ENCODE measurements around the gene FGFRL1. TPM values are rescaled to one million over a fixed set of nuclear protein-coding genes. Genes with fewer than 3 reads are reported as not detected.

Gene FGFRL1
- polyA plus RNA-seq, 1 experiment, result 21.2 TPM

- POLR2A ChIA-PET, result no interaction called here
- no peak for DNase-seq (ENCODE audit: low read depth)
- no peak overlapping the region for H3K4me3 ChIP-seq (ENCODE audit: low read depth, low read length)
- TF ChIP-seq, protein P1, sequence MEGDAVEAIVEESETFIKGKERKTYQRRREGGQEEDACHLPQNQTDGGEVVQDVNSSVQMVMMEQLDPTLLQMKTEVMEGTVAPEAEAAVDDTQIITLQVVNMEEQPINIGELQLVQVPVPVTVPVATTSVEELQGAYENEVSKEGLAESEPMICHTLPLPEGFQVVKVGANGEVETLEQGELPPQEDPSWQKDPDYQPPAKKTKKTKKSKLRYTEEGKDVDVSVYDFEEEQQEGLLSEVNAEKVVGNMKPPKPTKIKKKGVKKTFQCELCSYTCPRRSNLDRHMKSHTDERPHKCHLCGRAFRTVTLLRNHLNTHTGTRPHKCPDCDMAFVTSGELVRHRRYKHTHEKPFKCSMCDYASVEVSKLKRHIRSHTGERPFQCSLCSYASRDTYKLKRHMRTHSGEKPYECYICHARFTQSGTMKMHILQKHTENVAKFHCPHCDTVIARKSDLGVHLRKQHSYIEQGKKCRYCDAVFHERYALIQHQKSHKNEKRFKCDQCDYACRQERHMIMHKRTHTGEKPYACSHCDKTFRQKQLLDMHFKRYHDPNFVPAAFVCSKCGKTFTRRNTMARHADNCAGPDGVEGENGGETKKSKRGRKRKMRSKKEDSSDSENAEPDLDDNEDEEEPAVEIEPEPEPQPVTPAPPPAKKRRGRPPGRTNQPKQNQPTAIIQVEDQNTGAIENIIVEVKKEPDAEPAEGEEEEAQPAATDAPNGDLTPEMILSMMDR (IDR thresholded peaks at IDR 0.05; ENCODE audit: insufficient read depth, low read depth, low read length), result no peak
- CTCF ChIA-PET, result no interaction called here
- no peaks in the 10 kb centered on the region for H3K27me3 ChIP-seq (ENCODE audit: control insufficient read depth, insufficient read depth, low read length)
- peaks cover 7% of the 10 kb centered on the region for H3K36me3 ChIP-seq (ENCODE audit: control insufficient read depth, insufficient read depth, low read length)
Measured at GRCh38 chr4:1030031-1030430, 18.6 kb downstream of the FGFRL1 start.

DNA sequence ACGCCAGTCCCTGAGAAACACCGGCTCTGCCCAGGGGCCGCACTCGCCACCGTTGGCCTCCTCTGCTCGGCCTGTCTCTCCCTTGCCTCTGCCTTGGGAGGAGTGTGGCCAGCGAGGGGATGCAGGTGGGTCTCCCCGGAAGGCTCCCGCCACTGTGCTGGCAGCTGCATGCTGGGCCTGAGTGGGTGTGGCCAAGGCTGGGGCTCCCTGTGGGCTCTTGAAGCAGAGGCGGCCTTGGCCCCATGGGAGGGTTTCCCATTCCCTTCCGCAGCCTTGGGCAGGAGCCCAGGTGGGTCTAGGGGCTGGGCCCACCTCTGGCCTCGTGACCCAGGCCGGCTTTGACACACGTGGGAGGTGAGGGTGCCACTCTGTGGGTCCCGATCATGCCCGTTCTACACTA, 19.1 kb downstream of the FGFRL1 start:
- POLR2A ChIA-PET, result no interaction called here
- CTCF ChIA-PET, result no interaction called here
- DNase-seq (ENCODE audit: low read depth), result no peak

GRCh38 chr4:1031346-1031745, 19.9 kb downstream of the FGFRL1 start:
- H3K4me3 ChIP-seq (ENCODE audit: low read depth, low read length), result no peak overlapping the region
- no peaks in the 10 kb centered on the region for H3K36me3 ChIP-seq (ENCODE audit: control insufficient read depth, insufficient read depth, low read length)
- DNase-seq (ENCODE audit: low read depth), result no peak
- TF ChIP-seq, protein P1 (IDR thresholded peaks at IDR 0.05; ENCODE audit: insufficient read depth, low read depth, low read length), result no peak
- POLR2A ChIA-PET, result no interaction called here
- CTCF ChIA-PET, result no interaction called here
- H3K27me3 ChIP-seq (ENCODE audit: control insufficient read depth, insufficient read depth, low read length), result no peaks in the 10 kb centered on the region

More for the DNA sequence above, 19.1 kb downstream of the FGFRL1 start:
- TF ChIP-seq, protein P1 (IDR thresholded peaks at IDR 0.05; ENCODE audit: insufficient read depth, low read depth, low read length), result no peak
- H3K36me3 ChIP-seq (ENCODE audit: control insufficient read depth, insufficient read depth, low read length), result peaks cover 2% of the 10 kb centered on the region
- H3K4me3 ChIP-seq (ENCODE audit: low read depth, low read length), result no peak overlapping the region
- no peaks in the 10 kb centered on the region for H3K27me3 ChIP-seq (ENCODE audit: control insufficient read depth, insufficient read depth, low read length)

DNA sequence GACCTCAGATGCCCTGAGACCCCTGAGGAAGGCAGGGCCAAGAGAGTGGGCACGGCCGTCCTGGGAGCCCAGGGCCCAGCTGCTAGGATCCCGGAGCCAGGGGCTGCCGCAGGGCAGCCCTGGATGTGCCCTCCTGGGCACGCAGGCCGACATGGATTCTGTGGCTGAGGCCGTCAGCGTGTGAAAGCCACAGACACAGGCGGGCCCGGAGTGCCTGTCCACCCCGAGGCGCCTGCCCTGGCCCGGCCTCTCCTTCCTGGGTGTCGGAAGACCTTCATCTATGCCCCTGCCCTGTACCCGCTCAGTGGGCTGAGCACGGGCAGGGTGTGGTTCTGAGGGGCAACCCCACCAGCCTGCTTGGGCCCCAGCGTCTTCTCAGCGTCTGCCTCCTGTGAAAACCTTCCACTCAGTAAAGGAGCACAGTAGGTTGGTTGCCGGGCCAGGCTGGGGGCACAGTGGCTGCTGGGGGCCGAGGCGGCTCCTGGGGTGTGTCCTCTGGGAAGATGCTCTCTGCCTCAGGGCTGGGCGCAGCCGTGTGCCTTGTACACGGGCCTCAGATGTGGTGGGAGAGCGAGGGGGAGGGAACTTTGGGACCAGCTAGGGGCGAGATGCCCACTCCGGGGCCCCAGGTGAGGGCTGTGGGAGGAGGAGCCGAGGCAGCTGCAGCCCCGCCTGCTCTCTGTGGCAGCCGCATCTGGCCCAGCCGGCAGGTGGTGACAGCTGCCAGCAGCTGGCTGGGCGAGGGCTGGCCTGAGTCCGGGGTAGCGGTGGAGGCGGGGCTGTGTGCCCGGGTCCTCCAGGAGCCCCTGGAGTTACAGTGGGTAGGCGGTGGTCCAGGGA, 20.8 kb downstream of the FGFRL1 start:
- H3K4me3 ChIP-seq (ENCODE audit: low read depth, low read length), result no peak overlapping the region
- ChIA-PET CTCF (interaction anchor here (0.7 kb wide), 1 partner anchor 236 kb away, joined by 3 read pairs; no protein-coding TSS in a partner anchor), POLR2A (no interaction called here)

DNA sequence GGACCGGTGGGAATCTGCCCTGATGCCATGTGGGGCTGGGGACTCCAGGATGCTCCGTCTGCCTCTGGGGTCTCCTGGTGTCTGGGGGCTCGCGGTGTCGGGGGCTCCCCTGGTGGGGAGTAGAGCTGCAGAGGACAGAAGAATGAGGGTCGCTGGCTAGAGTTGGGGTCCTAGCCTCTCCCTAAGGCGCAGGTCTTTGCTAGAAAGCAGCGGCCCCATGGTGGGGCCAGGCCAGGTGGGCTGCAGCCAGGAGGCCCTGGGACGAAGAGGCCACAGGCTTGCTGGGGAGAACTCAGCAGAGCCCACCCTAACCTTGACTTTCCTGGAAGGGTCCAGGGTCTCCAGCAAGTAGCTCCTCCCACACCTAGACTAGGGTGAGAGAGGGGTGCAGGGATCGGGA, 21.4 kb downstream of the FGFRL1 start:
- TF ChIP-seq, protein P1 (IDR thresholded peaks at IDR 0.05; ENCODE audit: insufficient read depth, low read depth, low read length), result no peak
- CTCF ChIA-PET, result no interaction called here
- H3K36me3 ChIP-seq (ENCODE audit: control insufficient read depth, insufficient read depth, low read length), result no peaks in the 10 kb centered on the region

More for the DNA sequence above, 20.8 kb downstream of the FGFRL1 start:
- H3K36me3 ChIP-seq (ENCODE audit: control insufficient read depth, insufficient read depth, low read length), result no peaks in the 10 kb centered on the region
- TF ChIP-seq, protein P1 (IDR thresholded peaks at IDR 0.05; ENCODE audit: insufficient read depth, low read depth, low read length), result no peak
- no peak for DNase-seq (ENCODE audit: low read depth)
- H3K27me3 ChIP-seq (ENCODE audit: control insufficient read depth, insufficient read depth, low read length), result no peaks in the 10 kb centered on the region

More for the DNA sequence above, 21.4 kb downstream of the FGFRL1 start:
- no peak for DNase-seq (ENCODE audit: low read depth)
- Histone ChIP-seq H3K4me3 (ENCODE audit: low read depth, low read length) (no peak overlapping the region), H3K27me3 (ENCODE audit: control insufficient read depth, insufficient read depth, low read length) (no peaks in the 10 kb centered on the region)
- POLR2A ChIA-PET, result no interaction called here
